IMR-90 (cell line): ENCODE measurements around the gene TIMM29. TPM values are rescaled to one million over a fixed set of nuclear protein-coding genes. Genes with fewer than 3 reads are reported as not detected.

Source experiments
- ATAC-seq: fragments of 200-7000 bp; cut with Tn5 transposase; 2 replicates; pipeline ENCODE4 v1.9.1; 2020; ENCODE audit warnings: low read depth, mild to moderate bottlenecking, moderate library complexity
- BruUV-seq: library from RNA; stranded (reverse); fragments of 400-500 nt; replicated peaks from 2 replicates; lab custom pipeline; 2021; lab: Mats Ljungman, UMichigan
- CTCF ChIA-PET: fragments of 300-600 bp; formaldehyde crosslinking; extraction: SDS; loops from one replicate; lab custom pipeline; 2021; ENCODE audit warnings: antibody characterized with exemption; lab: Yijun Ruan, JAX
- POLR2A ChIA-PET: fragments of 300-600 bp; sonication (Branson Sonifier 250); formaldehyde crosslinking; loops from one replicate; lab custom pipeline; 2022; ENCODE audit warnings: antibody characterized with exemption; ENCODE audit not compliant: unreplicated experiment; lab: Charles Lee
- DNase-seq: peaks from one replicate; pipeline ENCODE4 v3.0.0; 2013
- H2AFZ ChIP-seq: replicated peaks from 2 replicates; pipeline ENCODE3; 2013; ENCODE audit warnings: low read length, mild to moderate bottlenecking; ENCODE audit not compliant: poor library complexity
- H2AK5ac ChIP-seq: 2 replicates; pipeline ENCODE4 v1.6.1; 2013; ENCODE audit warnings: low read depth, low read length, inconsistent platforms
- H2AK9ac ChIP-seq: replicated peaks from 2 replicates; pipeline ENCODE3; 2013; ENCODE audit warnings: mild to moderate bottlenecking, low read depth, low read length, moderate library complexity; ENCODE audit not compliant: poor library complexity
- H2BK120ac ChIP-seq: 2 replicates; pipeline ENCODE4 v1.6.1; 2013; ENCODE audit warnings: low read depth, low read length, inconsistent platforms
- H2BK15ac ChIP-seq: 3 replicates; pipeline ENCODE4 v1.6.1; 2013; ENCODE audit warnings: low read depth, low read length, inconsistent platforms
- H2BK20ac ChIP-seq: 2 replicates; pipeline ENCODE4 v1.6.1; 2013; ENCODE audit warnings: low read depth, mild to moderate bottlenecking, inconsistent platforms, low read length, moderate library complexity
- H2BK5ac ChIP-seq: 2 replicates; pipeline ENCODE4 v1.6.1; 2013; ENCODE audit warnings: mild to moderate bottlenecking, low read depth, low read length, inconsistent platforms; ENCODE audit not compliant: poor library complexity, severe bottlenecking
- H3K14ac ChIP-seq: replicated peaks from 2 replicates; pipeline ENCODE4 v1.6.1; 2013; ENCODE audit warnings: low read depth, low read length, inconsistent platforms
- H3K18ac ChIP-seq: 2 replicates; pipeline ENCODE4 v1.6.1; 2013; ENCODE audit warnings: low read depth, low read length, control low read depth
- H3K23ac ChIP-seq: 2 replicates; pipeline ENCODE4 v1.6.1; 2013; ENCODE audit warnings: low read depth, low read length, inconsistent platforms
- H3K27ac ChIP-seq: 2 replicates; pipeline ENCODE4 v1.5.1; 2013; ENCODE audit warnings: mild to moderate bottlenecking, control low read depth, low read length; ENCODE audit not compliant: insufficient read depth
- H3K27me3 ChIP-seq: 2 replicates; pipeline ENCODE4 v1.6.1; 2013; ENCODE audit warnings: low read length; ENCODE audit not compliant: control insufficient read depth, insufficient read depth
- H3K36me3 ChIP-seq: 2 replicates; pipeline ENCODE4 v1.6.1; 2013; ENCODE audit warnings: low read length, mixed read lengths; ENCODE audit not compliant: control insufficient read depth, insufficient read depth
- H3K4ac ChIP-seq: 2 replicates; pipeline ENCODE4 v1.6.1; 2013; ENCODE audit warnings: low read depth, low read length, inconsistent platforms
- H3K4me1 ChIP-seq: 2 replicates; pipeline ENCODE4 v1.6.1; 2013; ENCODE audit warnings: low read length, mixed read lengths; ENCODE audit not compliant: control insufficient read depth, insufficient read depth
- H3K4me2 ChIP-seq: 2 replicates; pipeline ENCODE4 v1.6.1; 2013; ENCODE audit warnings: low read depth, mild to moderate bottlenecking, control low read depth, low read length, moderate library complexity
- H3K4me3 ChIP-seq: 2 replicates; pipeline ENCODE4 v1.5.1; 2013; ENCODE audit warnings: low read depth, mild to moderate bottlenecking, control low read depth, low read length, moderate library complexity; ENCODE audit not compliant: insufficient read depth
- H3K56ac ChIP-seq: 2 replicates; pipeline ENCODE4 v1.6.1; 2013; ENCODE audit warnings: low read length, inconsistent platforms; ENCODE audit not compliant: insufficient read depth; ENCODE audit errors: extremely low read depth
- H3K79me1 ChIP-seq, 2 experiments: 2 replicates each; pipeline ENCODE4 v1.6.1; 2013; ENCODE audit warnings: low read length in 2 of 2, inconsistent platforms in 1 of 2, low read depth in 1 of 2
- H3K9ac ChIP-seq: 2 replicates; pipeline ENCODE4 v1.6.1; 2013; ENCODE audit warnings: low read depth, low read length, control low read depth
- H3K9me1 ChIP-seq: 2 replicates; pipeline ENCODE4 v1.6.1; 2013; ENCODE audit warnings: low read length, inconsistent platforms; ENCODE audit not compliant: insufficient read depth
- H3K9me3 ChIP-seq: 2 replicates; pipeline ENCODE4 v1.6.1; 2013; ENCODE audit warnings: low read length; ENCODE audit not compliant: control insufficient read depth, insufficient read depth
- H4K20me1 ChIP-seq: 2 replicates; pipeline ENCODE4 v1.6.1; 2013; ENCODE audit warnings: low read length, inconsistent platforms; ENCODE audit not compliant: insufficient read depth
- H4K5ac ChIP-seq: 2 replicates; pipeline ENCODE4 v1.6.1; 2013; ENCODE audit warnings: mild to moderate bottlenecking, low read depth, low read length, control low read depth
- H4K8ac ChIP-seq, 2 experiments: 2 replicates each; pipeline ENCODE4 v1.6.1; 2013; ENCODE audit warnings: low read depth in 2 of 2, low read length in 2 of 2, control low read depth in 1 of 2, inconsistent platforms in 1 of 2
- H4K91ac ChIP-seq: 2 replicates; pipeline ENCODE4 v1.6.1; 2013; ENCODE audit warnings: low read depth, low read length, inconsistent platforms; ENCODE audit not compliant: insufficient read depth
- BHLHE40 ChIP-seq: fragments of 150-350 bp; IDR thresholded peaks from 2 replicates; pipeline ENCODE4 v1.6.1; 2016; ENCODE audit warnings: mild to moderate bottlenecking, low read depth, low read length
- CEBPB ChIP-seq: IDR thresholded peaks from 2 replicates; pipeline ENCODE4 v1.6.1; 2012; ENCODE audit warnings: low read depth, low read length, improper control_type of control experiment
- CHD1 ChIP-seq: IDR thresholded peaks from 2 replicates; pipeline ENCODE4 v1.6.1; 2012; ENCODE audit warnings: low read depth, low read length, improper control_type of control experiment
- FOS ChIP-seq: fragments of 150-350 bp; IDR thresholded peaks from 2 replicates; pipeline ENCODE4 v1.6.1; 2016; ENCODE audit warnings: low read depth, low read length
- MAFK ChIP-seq: IDR thresholded peaks from 2 replicates; pipeline ENCODE4 v1.6.1; 2012; ENCODE audit warnings: low read depth, low read length, improper control_type of control experiment
- MAZ ChIP-seq: IDR thresholded peaks from 2 replicates; pipeline ENCODE4 v1.6.1; 2012; ENCODE audit warnings: low read depth, mild to moderate bottlenecking, low read length, improper control_type of control experiment, moderate library complexity, borderline replicate concordance
- MXI1 ChIP-seq: IDR thresholded peaks from 2 replicates; pipeline ENCODE4 v1.6.1; 2012; ENCODE audit warnings: low read depth, mild to moderate bottlenecking, low read length, moderate library complexity, borderline replicate concordance
- NFE2L2 ChIP-seq: fragments of 150-350 bp; IDR thresholded peaks from 2 replicates; pipeline ENCODE4 v1.6.1; 2016; ENCODE audit warnings: low read depth, mild to moderate bottlenecking, low read length
- POLR2A ChIP-seq: IDR thresholded peaks from 2 replicates; pipeline ENCODE4 v1.6.1; 2012; ENCODE audit warnings: mild to moderate bottlenecking, low read depth, low read length
- RAD21 ChIP-seq: IDR thresholded peaks from 2 replicates; pipeline ENCODE4 v1.6.1; 2012; ENCODE audit warnings: low read length, improper control_type of control experiment
- RCOR1 ChIP-seq: IDR thresholded peaks from 2 replicates; pipeline ENCODE4 v1.6.1; 2012; ENCODE audit warnings: mild to moderate bottlenecking, low read length, improper control_type of control experiment; ENCODE audit not compliant: insufficient replicate concordance
- RFX5 ChIP-seq: IDR thresholded peaks from 2 replicates; pipeline ENCODE4 v1.8.0; 2012; ENCODE audit warnings: low read depth, mild to moderate bottlenecking, low read length, moderate library complexity
- SMC3 ChIP-seq: fragments of 150-350 bp; IDR thresholded peaks from 2 replicates; pipeline ENCODE4 v1.6.1; 2016; ENCODE audit warnings: low read depth, mild to moderate bottlenecking, antibody characterized with exemption, low read length, moderate library complexity
- WGBS, 2 experiments: methylation state at CpG; one replicate each; pipeline versions ENCODE4 v1.1.5 to v1.1.7; 2013; ENCODE audit warnings: missing lambda C conversion rate in 2 of 2; ENCODE audit not compliant: insufficient read length in 1 of 2; ENCODE audit errors: extremely low coverage in 2 of 2; 5-methylcytosine and 5-hydroxymethylcytosine counted together
- dilution Hi-C: fragments of 300-500 bp; cut with HindIII; formaldehyde crosslinking; loops from one replicate; pipeline ENCODE4 v1.14.3; 2018; ENCODE audit warnings: low sequenced_read_pairs; ENCODE audit not compliant: unreplicated experiment
- in situ Hi-C: fragments of 300-500 bp; cut with MboI; formaldehyde crosslinking; loops from 3 replicates; pipeline ENCODE4 v1.14.3; 2019; ENCODE audit warnings: low sequenced_read_pairs, inconsistent platforms, mixed read lengths
- intact Hi-C: fragments of 100-400 bp; cut with micrococcal nuclease; formaldehyde crosslinking; loops from 2 replicates; pipeline ENCODE4 v1.10.0; 2022
- polyA plus RNA-seq, 3 experiments: library from polyadenylated mRNA; depleted of rRNA; stranded (reverse); fragments of >200 nt; gene quantifications; 2 replicates each; pipeline ENCODE4 v1.2.3, GENCODE V29; 2012; ENCODE audit warnings: low replicate concordance in 1 of 3
- total RNA-seq: library from RNA; depleted of rRNA; stranded (reverse); fragments of >200 nt; gene quantifications from 2 replicates; pipeline ENCODE4 v1.2.3, GENCODE V29; 2012
- TF ChIP-seq, protein P1 (sequence below): fragments of 150-350 bp; IDR thresholded peaks from 2 replicates; pipeline ENCODE4 v1.6.1; 2016; ENCODE audit warnings: low read depth, mild to moderate bottlenecking, low read length, moderate library complexity, borderline replicate concordance
- TF ChIP-seq, protein P2 (sequence below): fragments of 150-350 bp; IDR thresholded peaks from 2 replicates; pipeline ENCODE4 v1.6.1; 2017; ENCODE audit warnings: mild to moderate bottlenecking, antibody characterized with exemption, low read length, low read depth
- TF ChIP-seq, protein P3 (sequence below): conservative IDR thresholded peaks from 2 replicates; pipeline ENCODE4 v1.5.1; 2012; ENCODE audit warnings: mild to moderate bottlenecking, low read depth, low read length, improper control_type of control experiment

Gene TIMM29
- total and polyA plus RNA-seq, 2 of the 4 experiments (the other 2 are of a cell fraction): 9.3 to 13.4 TPM

DNA sequence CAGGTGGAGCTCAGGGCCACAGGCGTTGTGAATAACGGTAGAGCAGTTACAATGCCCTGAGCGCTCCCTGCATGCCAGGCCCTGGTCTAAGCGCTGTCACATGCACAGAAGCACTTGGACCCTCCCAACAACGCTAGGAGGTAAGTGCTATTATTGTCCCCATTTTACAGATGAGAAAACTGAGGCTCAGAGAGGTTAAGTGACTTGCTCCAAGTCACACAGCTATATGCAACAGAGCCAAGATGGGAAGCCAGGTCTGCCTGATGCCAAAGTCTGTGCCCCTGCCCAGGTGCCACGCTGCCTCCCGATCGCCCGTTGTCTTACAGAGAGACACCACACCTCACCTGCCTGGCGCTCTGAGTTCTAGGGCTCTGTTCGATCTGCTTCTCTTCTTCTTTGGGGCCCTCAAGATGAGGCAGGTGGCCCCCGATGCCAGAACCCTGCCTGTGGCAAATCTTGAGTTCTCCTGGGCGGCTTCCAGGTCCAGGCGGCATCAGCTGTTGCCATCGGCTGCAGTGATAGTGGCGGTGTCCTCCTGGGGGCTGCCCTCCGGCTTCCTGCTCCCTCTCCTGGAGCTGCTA, 20.1 kb upstream of the TIMM29 start:
- no peak for ATAC-seq
- TF ChIP-seq MXI1: no peak
- TF ChIP-seq, protein P1, sequence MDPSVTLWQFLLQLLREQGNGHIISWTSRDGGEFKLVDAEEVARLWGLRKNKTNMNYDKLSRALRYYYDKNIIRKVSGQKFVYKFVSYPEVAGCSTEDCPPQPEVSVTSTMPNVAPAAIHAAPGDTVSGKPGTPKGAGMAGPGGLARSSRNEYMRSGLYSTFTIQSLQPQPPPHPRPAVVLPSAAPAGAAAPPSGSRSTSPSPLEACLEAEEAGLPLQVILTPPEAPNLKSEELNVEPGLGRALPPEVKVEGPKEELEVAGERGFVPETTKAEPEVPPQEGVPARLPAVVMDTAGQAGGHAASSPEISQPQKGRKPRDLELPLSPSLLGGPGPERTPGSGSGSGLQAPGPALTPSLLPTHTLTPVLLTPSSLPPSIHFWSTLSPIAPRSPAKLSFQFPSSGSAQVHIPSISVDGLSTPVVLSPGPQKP: no peak
- TF ChIP-seq MAZ: no peak
- TF ChIP-seq RCOR1: no peak
- TF ChIP-seq, protein P2, sequence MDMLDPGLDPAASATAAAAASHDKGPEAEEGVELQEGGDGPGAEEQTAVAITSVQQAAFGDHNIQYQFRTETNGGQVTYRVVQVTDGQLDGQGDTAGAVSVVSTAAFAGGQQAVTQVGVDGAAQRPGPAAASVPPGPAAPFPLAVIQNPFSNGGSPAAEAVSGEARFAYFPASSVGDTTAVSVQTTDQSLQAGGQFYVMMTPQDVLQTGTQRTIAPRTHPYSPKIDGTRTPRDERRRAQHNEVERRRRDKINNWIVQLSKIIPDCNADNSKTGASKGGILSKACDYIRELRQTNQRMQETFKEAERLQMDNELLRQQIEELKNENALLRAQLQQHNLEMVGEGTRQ: no peak
- no peak for TF ChIP-seq CEBPB
- no peak for TF ChIP-seq SMC3
- TF ChIP-seq MAFK: no peak
- no peak for TF ChIP-seq RAD21
- no peak for TF ChIP-seq FOS
- TF ChIP-seq RFX5: no peak
- TF ChIP-seq BHLHE40: no peak
- TF ChIP-seq NFE2L2: no peak
- no peak for TF ChIP-seq CHD1
- no peak for TF ChIP-seq POLR2A
- TF ChIP-seq, protein P3, sequence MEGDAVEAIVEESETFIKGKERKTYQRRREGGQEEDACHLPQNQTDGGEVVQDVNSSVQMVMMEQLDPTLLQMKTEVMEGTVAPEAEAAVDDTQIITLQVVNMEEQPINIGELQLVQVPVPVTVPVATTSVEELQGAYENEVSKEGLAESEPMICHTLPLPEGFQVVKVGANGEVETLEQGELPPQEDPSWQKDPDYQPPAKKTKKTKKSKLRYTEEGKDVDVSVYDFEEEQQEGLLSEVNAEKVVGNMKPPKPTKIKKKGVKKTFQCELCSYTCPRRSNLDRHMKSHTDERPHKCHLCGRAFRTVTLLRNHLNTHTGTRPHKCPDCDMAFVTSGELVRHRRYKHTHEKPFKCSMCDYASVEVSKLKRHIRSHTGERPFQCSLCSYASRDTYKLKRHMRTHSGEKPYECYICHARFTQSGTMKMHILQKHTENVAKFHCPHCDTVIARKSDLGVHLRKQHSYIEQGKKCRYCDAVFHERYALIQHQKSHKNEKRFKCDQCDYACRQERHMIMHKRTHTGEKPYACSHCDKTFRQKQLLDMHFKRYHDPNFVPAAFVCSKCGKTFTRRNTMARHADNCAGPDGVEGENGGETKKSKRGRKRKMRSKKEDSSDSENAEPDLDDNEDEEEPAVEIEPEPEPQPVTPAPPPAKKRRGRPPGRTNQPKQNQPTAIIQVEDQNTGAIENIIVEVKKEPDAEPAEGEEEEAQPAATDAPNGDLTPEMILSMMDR: no peak
- DNase-seq: no peak
- no peaks in the 10 kb centered on the region for H3K27me3 ChIP-seq
- H2BK120ac ChIP-seq: no peak overlapping the region
- H3K36me3 ChIP-seq: peaks cover 42% of the 10 kb centered on the region
- H3K4me3 ChIP-seq: no peak overlapping the region
- no peak overlapping the region for H2AK5ac ChIP-seq
- H2AFZ ChIP-seq: no peak overlapping the region
- H2AK9ac ChIP-seq: no peak overlapping the region
- intact Hi-C loops: no loop called here
- peaks cover 15 to 44% of the 10 kb centered on the region in 2 experiments for H3K79me1 ChIP-seq
- POLR2A ChIA-PET: no interaction called here
- no peak overlapping the region for H3K14ac ChIP-seq
- no peak overlapping the region for H4K8ac ChIP-seq
- H3K56ac ChIP-seq: no peak overlapping the region
- dilution Hi-C loops: no loop called here
- no peaks in the 10 kb centered on the region for H3K4me1 ChIP-seq
- H3K4ac ChIP-seq: no peak overlapping the region
- H2BK5ac ChIP-seq: no peak overlapping the region
- no peak overlapping the region for H3K18ac ChIP-seq
- no TSS peak for BruUV-seq
- H4K91ac ChIP-seq: no peak overlapping the region
- H3K27ac ChIP-seq: no peak overlapping the region
- CTCF ChIA-PET: no interaction called here
- H3K9me3 ChIP-seq: no peaks in the 10 kb centered on the region
- peaks cover 4% of the 10 kb centered on the region; the same call in 1 of the 2 replicates for H3K9me1 ChIP-seq
- no peak overlapping the region for H4K5ac ChIP-seq
- H4K20me1 ChIP-seq: peaks cover 22% of the 10 kb centered on the region
- no peak overlapping the region for H3K4me2 ChIP-seq
- no peak overlapping the region for H2BK15ac ChIP-seq
- H2BK20ac ChIP-seq: no peak overlapping the region
- 96% methylated on average over 12 of the region's 17 CpGs; no CpG with 5 or more reads in 1 of the 2 experiments for WGBS, 2 experiments
- in situ Hi-C loops: no loop called here
- no peak overlapping the region for H3K23ac ChIP-seq
- no peak overlapping the region for H3K9ac ChIP-seq
